Measurements from ENCODE around the gene GPATCH1. TPM values are rescaled to one million over a fixed set of nuclear protein-coding genes. Genes with fewer than 3 reads are reported as not detected.

Gene GPATCH1
- total RNA-seq, 1 donor from 2014 or later: 6.3 TPM

DNA sequence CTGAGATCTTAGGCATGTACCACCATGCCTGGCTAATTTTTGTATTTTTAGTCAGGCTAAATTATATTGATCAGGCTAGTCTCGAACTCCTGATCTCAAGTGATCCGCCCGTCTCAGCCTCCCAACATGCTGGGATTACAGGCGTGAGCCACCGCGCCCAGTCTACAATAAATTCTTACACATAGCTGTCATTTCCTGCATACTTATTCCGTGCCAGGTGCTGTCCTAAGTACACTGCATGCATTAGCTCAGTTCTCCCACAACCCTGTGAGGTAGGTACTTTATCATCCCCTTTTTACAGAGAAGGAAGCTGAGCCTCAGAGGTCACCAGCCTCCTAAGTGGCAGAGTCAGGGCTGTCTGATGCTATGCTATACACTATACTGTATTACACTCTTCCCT lies 9.1 kb upstream of the GPATCH1 start:
- no peak for TF ChIP-seq CTCF (IDR thresholded peaks at IDR 0.05; ENCODE audit: insufficient read depth, low read length, severe bottlenecking)
- no peaks in the 10 kb centered on the region for H3K36me3 ChIP-seq (ENCODE audit: control insufficient read depth, insufficient read depth, low read length)
- DNase-seq (ENCODE audit: low read depth) (peak; percentile 70), FAIRE-seq (no peak)
- no peak overlapping the region for H3K4me3 ChIP-seq (ENCODE audit: low read depth, low read length)
- H3K27me3 ChIP-seq (ENCODE audit: control insufficient read depth, insufficient read depth, low read length): no peaks in the 10 kb centered on the region

DNA sequence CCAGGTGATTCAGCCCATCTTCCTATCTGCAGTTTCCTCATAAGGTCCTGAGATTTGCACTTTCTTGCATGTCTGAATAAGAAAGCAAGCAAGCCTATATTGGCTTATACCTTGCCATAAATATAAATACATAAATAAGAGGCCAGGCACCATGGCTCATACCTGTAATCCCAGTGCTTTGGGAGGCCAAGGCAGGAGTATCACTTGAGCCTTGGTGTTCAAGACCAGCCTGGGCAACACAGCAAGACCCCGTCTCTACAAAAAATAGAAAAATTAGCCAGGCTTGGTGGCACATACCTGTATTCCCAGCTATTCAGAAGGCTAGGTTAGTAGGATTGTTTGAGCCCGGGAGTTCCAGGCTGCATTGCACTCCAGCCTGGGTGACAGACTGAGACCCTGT lies 5.5 kb upstream of the GPATCH1 start:
- DNase-seq (ENCODE audit: low read depth) (no peak), FAIRE-seq (no peak)
- H3K27me3 ChIP-seq (ENCODE audit: control insufficient read depth, insufficient read depth, low read length): no peaks in the 10 kb centered on the region
- H3K36me3 ChIP-seq (ENCODE audit: control insufficient read depth, insufficient read depth, low read length): no peaks in the 10 kb centered on the region
- TF ChIP-seq CTCF (IDR thresholded peaks at IDR 0.05; ENCODE audit: insufficient read depth, low read length, severe bottlenecking): no peak
- H3K4me3 ChIP-seq (ENCODE audit: low read depth, low read length): no peak overlapping the region

- TF ChIP-seq CTCF (IDR thresholded peaks at IDR 0.05; ENCODE audit: insufficient read depth, low read length, severe bottlenecking): no peak
- H3K36me3 ChIP-seq (ENCODE audit: control insufficient read depth, insufficient read depth, low read length): peaks cover 6% of the 10 kb centered on the region
- no peak overlapping the region for H3K4me3 ChIP-seq (ENCODE audit: low read depth, low read length)
- DNase-seq (ENCODE audit: low read depth): no peak
- FAIRE-seq: no peak
- H3K27me3 ChIP-seq (ENCODE audit: control insufficient read depth, insufficient read depth, low read length): no peaks in the 10 kb centered on the region
Measured at GRCh38 chr19:33085570-33086128, 4.7 kb downstream of the GPATCH1 start.

- Histone ChIP-seq H3K4me3 (ENCODE audit: low read depth, low read length) (no peak overlapping the region), H3K36me3 (ENCODE audit: control insufficient read depth, insufficient read depth, low read length) (peaks cover 8% of the 10 kb centered on the region), H3K27me3 (ENCODE audit: control insufficient read depth, insufficient read depth, low read length) (no peaks in the 10 kb centered on the region)
- DNase-seq (ENCODE audit: low read depth) (no peak), FAIRE-seq (no peak)
- TF ChIP-seq CTCF (IDR thresholded peaks at IDR 0.05; ENCODE audit: insufficient read depth, low read length, severe bottlenecking): no peak
Measured at GRCh38 chr19:33086955-33087354, 6.0 kb downstream of the GPATCH1 start.

GRCh38 chr19:33089010-33089409 lies 8.0 kb downstream of the GPATCH1 start:
- no peak for FAIRE-seq
- no peak for DNase-seq (ENCODE audit: low read depth)
- TF ChIP-seq CTCF (IDR thresholded peaks at IDR 0.05; ENCODE audit: insufficient read depth, low read length, severe bottlenecking): no peak
- peaks cover 15% of the 10 kb centered on the region for H3K36me3 ChIP-seq (ENCODE audit: control insufficient read depth, insufficient read depth, low read length)
- no peaks in the 10 kb centered on the region for H3K27me3 ChIP-seq (ENCODE audit: control insufficient read depth, insufficient read depth, low read length)
- no peak overlapping the region for H3K4me3 ChIP-seq (ENCODE audit: low read depth, low read length)

DNA sequence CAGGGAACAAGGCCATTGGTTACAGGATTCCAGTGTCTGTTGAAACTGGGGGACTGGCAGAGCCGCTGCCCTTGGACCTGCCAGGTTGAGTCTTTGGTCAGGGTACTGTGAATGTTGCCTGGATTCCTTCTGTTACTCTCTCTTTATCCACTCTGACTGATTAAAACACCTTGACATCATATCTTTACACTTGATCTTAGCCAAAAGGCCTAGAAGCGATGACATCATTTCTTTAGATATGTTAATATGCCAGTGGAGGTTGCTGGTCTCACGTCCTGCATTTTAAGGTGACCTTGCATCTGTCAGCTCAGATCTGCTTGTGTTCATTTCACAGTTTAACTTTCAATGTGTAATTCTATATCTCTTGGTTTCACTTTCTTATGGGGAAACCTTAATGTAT lies 9.2 kb downstream of the GPATCH1 start:
- H3K27me3 ChIP-seq (ENCODE audit: control insufficient read depth, insufficient read depth, low read length): no peaks in the 10 kb centered on the region
- H3K36me3 ChIP-seq (ENCODE audit: control insufficient read depth, insufficient read depth, low read length): peaks cover 15% of the 10 kb centered on the region
- H3K4me3 ChIP-seq (ENCODE audit: low read depth, low read length): no peak overlapping the region
- no peak for FAIRE-seq
- DNase-seq (ENCODE audit: low read depth): no peak
- TF ChIP-seq CTCF (IDR thresholded peaks at IDR 0.05; ENCODE audit: insufficient read depth, low read length, severe bottlenecking): no peak
